A673 (cell line): ENCODE results near the gene CBX7.

Experiments used
- CTCF ChIP-seq: fragments of 300-800, 200-600 bp; sonication (generic); conservative IDR thresholded peaks from 2 replicates; pipeline ENCODE4 v1.5.1; 2017; ENCODE audit warnings: low read depth, mild to moderate bottlenecking, antibody characterized with exemption, low read length, moderate library complexity, mixed read lengths
- EZH2 ChIP-seq: fragments of 200-600 bp; sonication (generic); IDR thresholded peaks from 2 replicates; pipeline ENCODE4 v1.6.1; 2017; ENCODE audit warnings: borderline replicate concordance, low read depth, mild to moderate bottlenecking, mixed read lengths, antibody characterized with exemption, low read length; ENCODE audit not compliant: poor library complexity, severe bottlenecking

DNA sequence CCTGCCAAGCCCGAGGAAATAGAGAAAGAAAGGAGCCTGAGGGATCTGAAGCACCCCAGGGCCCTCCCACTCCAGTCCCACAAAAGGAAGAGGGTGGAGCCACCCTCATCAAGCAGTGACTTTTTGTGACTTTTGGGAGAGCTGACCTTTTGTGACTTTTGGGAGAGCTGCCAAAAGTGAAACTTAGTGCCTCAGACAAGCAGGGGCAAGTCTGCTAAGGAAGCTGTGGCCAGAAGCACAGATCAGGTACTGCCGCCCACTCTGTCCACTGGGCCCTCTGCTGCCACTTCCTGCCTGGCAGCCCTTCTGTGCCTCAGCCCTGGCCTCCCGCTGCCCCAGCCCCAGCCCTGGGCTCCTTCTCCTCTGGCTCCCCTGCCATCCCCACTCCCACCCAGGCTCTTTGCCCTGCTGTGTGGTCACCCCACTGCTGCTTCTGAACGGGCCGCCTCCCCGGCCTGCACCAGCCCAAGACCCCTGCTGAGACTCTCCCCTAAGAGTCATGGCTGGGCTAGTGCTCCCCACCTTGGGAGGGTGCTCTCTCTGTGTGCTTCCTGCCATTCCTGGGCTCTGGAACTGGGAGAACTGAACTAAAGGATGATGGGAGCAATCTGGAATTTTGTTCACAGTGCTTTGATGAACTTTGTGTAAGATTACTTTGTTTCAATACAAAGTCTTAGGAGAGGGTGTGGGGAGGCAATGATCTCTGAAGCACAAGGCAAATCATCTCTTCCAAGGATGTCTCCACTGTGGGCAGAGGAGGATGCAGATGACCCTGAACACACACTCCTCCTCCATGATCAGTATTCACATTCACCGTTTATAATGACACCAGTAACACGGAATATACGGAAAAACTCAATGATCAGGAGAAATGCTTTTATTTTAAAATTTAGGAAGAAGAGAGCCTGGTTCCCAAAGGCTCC, 55.1 kb downstream of the CBX7 start, which contains the start of gene APOBEC3H:
- TF ChIP-seq CTCF, result no peak
- no peak for TF ChIP-seq EZH2
